NCI-H510A (cell line): ENCODE results near the gene ABCC1.

Experiments used
- DNase-seq: peaks from one replicate; lab custom pipeline; 2025; lab: John Stamatoyannopoulos, UW

The ABCC1 gene

GRCh38 chr16:16112450-16113053, 163.1 kb downstream of the ABCC1 start:
- DNase-seq, result no peak

DNA sequence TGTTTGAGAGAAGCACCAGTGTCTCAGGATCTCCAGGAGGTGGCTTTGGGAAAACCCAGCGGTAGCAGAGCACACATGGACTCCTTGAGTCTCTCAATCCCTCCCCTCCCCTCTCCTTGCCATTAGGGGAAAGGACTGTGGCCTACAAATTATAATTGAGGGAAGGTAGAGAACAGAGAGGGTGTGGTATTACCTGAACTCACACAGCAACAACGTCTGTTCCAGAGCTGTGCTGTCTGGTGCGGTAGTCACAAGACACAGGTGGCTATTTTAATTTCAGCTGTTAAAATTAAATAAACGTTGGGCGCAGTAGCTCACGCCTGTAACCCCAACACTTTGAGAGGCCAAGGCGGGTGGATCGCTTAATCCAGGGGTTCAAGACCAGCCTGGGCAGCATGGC, 163.7 kb downstream of the ABCC1 start:
- no peak for DNase-seq

DNA sequence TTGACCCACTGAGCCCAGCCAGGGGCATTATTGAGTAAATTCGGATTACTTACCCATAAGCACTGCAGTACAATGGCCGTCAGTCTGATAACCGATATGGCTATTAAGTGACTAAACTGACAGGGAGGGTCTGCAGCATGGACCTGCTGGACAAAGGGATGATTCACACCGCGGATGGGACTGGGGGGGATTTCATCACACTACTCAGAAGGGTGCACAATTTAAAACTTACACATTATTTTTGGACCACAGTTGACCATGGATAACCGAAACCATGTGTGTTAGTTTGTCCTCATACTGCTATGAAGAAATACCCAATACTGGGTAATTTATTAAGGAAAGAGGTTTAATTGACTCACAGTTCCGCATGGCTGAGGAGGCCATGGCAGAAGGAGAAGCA, 167.4 kb downstream of the ABCC1 start:
- DNase-seq, result no peak

GRCh38 chr16:16118337-16118736, 168.9 kb downstream of the ABCC1 start:
- DNase-seq, result no peak

DNA sequence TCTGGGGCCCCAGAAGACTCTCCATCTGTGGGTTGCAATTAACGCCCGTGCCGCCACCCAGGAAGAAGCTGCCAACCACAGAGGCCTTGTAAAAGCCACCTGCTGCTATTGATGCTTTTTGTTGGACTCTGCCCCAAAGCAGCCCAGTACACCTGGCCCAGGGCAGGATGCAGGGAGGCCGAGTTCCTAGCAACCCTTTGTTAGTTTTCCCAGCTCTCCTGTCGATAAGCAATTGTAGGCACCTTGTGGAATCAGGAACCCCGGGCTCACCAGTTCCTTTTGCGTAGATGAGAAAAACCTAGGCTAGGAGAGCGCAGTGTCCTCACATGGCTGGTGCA, 170.6 kb downstream of the ABCC1 start:
- no peak for DNase-seq

DNA sequence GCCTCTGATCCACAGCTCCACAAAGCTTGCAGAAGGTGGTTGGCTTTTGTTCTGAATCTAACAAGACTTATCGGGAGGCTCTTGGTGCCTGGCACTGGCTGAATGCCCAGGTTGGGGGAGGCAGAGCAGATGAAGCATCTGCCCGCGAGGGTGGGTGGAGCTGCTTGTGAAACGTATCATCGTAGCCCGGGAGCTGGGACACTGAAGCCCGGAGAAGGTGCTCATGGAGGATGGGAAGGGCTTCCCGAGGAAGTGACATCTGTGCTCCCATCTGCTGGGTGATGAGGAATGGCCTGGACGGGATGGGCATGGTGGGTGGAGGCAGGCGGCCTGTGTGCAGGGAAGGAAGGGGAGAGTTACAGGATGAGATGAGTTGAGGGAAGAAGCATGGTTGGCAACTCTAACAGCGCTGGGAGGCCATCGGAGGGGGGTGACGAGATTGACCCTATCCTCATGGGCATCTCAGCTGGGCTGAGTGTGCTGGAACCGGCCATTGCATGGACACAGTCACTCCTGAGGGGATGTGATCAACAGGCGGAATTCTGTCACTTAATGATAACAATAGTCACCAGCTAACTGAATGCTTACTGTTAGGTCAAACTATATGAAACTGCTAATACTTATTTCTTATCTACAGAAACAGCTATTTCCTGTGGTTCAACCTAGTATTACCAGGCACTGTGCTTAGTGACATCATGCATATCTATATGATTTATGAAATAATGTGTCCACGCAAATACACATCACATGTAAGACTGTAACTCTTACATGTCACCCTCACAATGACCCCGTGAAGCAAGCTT, 171.2 kb downstream of the ABCC1 start:
- DNase-seq, result peak; percentile 87

DNA sequence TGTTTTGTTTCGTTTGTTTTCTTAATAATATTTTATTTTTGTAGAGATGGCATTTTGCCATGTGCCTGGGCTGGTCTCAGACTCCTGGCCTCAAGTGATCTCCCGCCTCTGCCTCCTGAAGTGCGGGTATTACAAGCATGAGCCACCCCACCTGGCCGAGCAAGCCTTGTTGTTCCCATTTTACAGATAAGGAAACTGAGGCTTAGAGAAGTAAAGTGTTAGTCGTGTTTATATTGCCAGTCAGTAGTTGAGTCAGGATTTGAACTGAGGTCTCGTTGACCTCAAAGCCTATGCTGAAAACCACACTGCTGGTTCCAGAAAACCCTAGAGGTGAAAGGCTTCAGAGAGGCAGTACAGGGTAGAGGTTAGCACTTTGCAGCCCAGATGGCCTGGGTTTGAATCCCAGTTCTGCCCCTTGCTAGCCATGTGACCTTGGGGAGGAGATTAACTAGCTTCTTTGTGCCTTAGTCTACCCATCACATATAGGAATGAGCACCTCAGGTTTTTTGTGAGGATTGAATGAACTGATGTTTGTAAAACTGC, 171.8 kb downstream of the ABCC1 start:
- no peak for DNase-seq

DNA sequence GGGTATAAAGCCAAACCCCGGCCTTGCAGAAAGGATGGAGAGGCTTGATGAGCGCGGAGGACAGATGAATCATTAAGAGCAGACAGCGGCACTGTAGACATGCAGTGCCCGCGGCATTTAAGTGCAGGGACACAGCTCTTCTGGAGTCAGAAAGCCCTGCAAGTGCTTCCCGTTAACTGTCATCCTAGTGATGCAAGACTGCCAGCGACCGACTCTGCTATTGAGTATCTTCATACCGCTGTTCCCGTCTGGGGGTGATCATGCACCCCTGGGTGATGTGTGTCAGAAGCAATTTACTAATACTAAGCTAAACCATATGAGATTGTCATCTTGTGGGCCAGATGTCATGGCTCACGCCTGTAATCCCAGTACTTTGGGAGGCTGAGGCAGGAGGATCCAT, 172.8 kb downstream of the ABCC1 start:
- no peak for DNase-seq

- no peak for DNase-seq
Measured at GRCh38 chr16:16124438-16124837, 175.0 kb downstream of the ABCC1 start.

GRCh38 chr16:16124974-16125373, 175.6 kb downstream of the ABCC1 start:
- no peak for DNase-seq

DNA sequence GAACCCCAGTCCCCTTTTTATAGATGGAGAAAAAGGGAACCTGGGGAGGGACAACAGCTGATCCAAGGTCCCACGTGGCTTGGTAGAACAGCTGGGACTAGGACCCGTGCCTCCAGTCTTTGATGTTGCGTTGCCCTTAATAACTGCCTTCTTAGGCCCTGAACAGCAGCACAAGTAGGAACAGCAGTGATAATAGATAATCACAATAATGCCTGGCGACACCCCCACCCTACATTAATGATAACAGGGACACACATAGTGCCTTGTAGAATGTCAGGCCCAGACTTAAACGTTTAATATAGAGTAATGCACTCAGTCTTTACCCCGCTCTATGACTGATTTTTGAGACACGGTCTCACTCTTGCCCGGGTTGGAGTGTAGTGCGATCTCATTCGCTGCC, 177.5 kb downstream of the ABCC1 start:
- no peak for DNase-seq

DNA sequence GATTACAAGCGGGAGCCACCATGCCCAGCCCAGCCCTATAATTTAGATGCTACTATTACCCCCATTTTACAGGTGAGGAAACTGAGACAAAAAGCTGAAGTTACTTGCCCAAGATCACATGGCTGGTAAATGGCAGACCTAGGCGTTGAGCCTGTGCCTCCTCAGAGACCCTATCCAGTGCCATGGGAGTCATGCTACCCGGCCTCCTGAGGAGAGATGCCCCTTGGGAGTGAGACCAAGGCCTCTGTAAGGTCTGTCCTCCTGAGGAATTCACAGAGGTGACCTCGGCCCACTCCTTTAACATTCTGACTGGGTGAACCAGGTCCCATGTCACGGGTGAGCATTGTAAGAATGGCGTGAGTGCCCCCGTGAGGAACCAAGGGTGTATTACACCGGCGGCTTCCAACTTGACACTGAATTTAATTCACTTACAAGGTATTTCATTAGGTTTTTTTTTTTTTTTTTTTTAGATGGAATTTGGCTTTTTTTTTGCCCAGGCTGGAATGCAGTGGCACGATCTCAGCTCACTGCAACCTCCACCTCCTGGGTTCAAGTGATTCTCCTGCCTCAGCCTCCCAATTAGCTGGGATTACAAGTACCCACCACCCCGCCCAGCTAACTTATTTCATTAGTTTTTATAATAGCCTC, 178.2 kb downstream of the ABCC1 start:
- peak; percentile 43 for DNase-seq

- no peak for DNase-seq
Measured at GRCh38 chr16:16131204-16131603, 181.8 kb downstream of the ABCC1 start.

GRCh38 chr16:16131659-16132058, 182.2 kb downstream of the ABCC1 start:
- DNase-seq, result no peak

GRCh38 chr16:16133943-16134604, 184.7 kb downstream of the ABCC1 start:
- DNase-seq, result no peak

DNA sequence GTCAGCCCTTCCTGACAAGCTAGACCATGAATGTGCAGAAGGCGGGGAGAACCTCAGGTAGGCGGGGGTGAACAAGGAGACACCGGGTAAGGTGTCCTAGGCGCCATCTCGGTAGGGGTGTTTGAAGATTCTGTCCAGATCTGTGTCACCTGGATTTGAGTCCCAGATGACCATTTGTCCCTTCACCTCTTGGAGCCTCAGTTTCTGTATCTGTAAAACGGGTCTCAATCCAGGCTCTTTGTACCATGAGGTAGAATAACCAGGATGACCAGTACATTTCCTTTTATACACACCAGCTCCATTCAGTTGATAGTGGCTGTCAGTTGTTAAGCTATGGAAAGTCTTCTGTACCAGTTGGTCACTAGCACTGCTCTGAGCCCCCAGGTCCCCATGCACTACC, 187.2 kb downstream of the ABCC1 start:
- no peak for DNase-seq

GRCh38 chr16:16137110-16137509, 187.7 kb downstream of the ABCC1 start:
- DNase-seq, result no peak

DNA sequence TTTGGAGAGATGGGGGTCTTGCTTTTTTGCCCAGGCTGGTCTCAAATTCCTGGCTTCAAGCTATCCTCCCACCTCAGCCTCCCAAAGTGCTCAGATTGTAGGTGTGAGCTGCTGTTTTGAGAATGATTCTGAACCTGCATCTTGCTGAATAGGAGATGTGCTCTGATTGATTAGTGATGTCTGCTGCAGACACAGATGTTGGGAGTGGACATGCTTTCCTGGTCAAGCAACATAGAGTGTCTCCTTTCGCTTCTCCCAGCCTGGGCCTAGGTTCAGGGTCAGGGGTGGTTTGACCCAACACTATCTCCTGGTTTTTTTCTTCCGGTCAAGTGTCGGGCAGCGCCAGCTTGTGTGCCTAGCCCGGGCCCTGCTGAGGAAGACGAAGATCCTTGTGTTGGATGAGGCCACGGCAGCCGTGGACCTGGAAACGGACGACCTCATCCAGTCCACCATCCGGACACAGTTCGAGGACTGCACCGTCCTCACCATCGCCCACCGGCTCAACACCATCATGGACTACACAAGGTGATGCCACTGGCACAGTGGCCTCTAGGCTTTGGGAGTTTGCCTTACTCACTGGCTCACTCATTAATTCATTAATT, 188.7 kb downstream of the ABCC1 start:
- DNase-seq, result no peak

DNA sequence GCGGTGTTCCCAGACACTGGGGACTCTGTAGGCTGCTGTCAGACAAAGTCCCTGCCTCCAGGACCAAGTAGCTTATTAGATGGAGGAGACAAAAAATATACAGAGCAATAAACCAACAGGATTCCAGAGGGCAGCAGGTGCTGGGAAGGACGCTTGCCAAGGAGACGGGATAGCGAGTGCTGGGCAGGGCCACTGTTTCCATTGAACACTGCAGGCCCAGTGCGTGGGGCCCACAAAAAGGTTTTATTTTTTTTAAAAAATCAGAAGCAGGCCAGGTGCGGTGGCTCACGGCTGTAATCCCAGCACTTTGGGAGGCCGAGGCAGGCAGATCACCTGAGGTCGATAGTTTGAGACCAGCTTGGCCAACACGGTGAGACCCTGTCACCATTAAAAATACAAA, 189.6 kb downstream of the ABCC1 start:
- no peak for DNase-seq

DNA sequence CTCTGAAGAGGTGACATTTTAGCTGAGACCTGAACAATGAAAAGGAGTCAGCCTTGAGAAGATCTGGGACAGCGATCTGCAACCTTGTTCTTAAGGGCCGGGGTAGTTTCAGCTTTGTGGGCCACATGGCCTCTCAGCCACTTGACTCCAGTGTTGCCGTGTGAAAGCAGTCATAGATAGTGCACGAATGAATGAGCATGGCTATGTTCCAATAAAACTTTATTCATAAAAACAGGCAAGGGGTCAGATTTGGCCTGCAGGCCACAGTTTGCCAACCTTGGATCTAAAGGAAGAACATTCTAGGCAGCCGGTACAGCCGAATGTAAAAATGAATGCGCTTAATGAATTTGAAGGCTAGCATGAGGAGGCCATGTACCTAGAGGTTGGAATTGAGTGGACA, 190.4 kb downstream of the ABCC1 start:
- DNase-seq, result no peak

GRCh38 chr16:16140537-16140936, 191.1 kb downstream of the ABCC1 start:
- no peak for DNase-seq

- no peak for DNase-seq
Measured at GRCh38 chr16:16141141-16141540, 191.7 kb downstream of the ABCC1 start.
